KMS-11 (cell line): ENCODE measurements around the gene TMEM41A.

Experiments
- H2AFZ ChIP-seq: fragments of 200-600 bp; sonication (generic); 2 replicates; pipeline ENCODE4 v1.6.1; 2016; ENCODE audit warnings: antibody characterized with exemption, mixed run types, low read depth
- H3K27ac ChIP-seq: fragments of 200-600 bp; sonication (generic); 2 replicates; pipeline ENCODE4 v1.6.1; 2016; ENCODE audit warnings: mild to moderate bottlenecking, mixed run types
- H3K27me3 ChIP-seq: fragments of 200-600 bp; sonication (generic); 2 replicates; pipeline ENCODE4 v1.6.1; 2017; ENCODE audit warnings: mild to moderate bottlenecking, low read depth, mixed run types, moderate library complexity; ENCODE audit not compliant: insufficient read depth
- H3K36me3 ChIP-seq: fragments of 200-600 bp; sonication (generic); 2 replicates; pipeline ENCODE4 v1.6.1; 2017; ENCODE audit warnings: mild to moderate bottlenecking, mixed run types; ENCODE audit not compliant: insufficient read depth
- H3K4me1 ChIP-seq: fragments of 200-600 bp; sonication (generic); 2 replicates; pipeline ENCODE4 v1.6.1; 2016; ENCODE audit warnings: mild to moderate bottlenecking, low read depth, mixed run types; ENCODE audit not compliant: poor library complexity, severe bottlenecking
- H3K4me2 ChIP-seq: fragments of 200-600 bp; sonication (generic); 2 replicates; pipeline ENCODE4 v1.7.0; 2016; ENCODE audit warnings: mild to moderate bottlenecking, mixed run types
- H3K4me3 ChIP-seq: fragments of 200-600 bp; sonication (generic); IDR thresholded peaks from 2 replicates; pipeline ENCODE4 v1.6.1; 2017; ENCODE audit warnings: low read depth, low read length, mixed read lengths; ENCODE audit not compliant: insufficient read depth
- H3K79me2 ChIP-seq: fragments of 200-600 bp; sonication (generic); 2 replicates; pipeline ENCODE4 v1.6.1; 2016; ENCODE audit warnings: low read depth, mixed run types; ENCODE audit not compliant: insufficient read depth
- H3K9ac ChIP-seq: fragments of 200-600 bp; sonication (generic); 2 replicates; pipeline ENCODE4 v1.6.1; 2016; ENCODE audit warnings: mild to moderate bottlenecking, mixed run types
- H4K20me1 ChIP-seq: fragments of 200-600 bp; sonication (generic); 2 replicates; pipeline ENCODE4 v1.6.1; 2016; ENCODE audit warnings: mild to moderate bottlenecking, mixed run types; ENCODE audit not compliant: insufficient read depth
- TF ChIP-seq, protein P1 (sequence below): fragments of 200-600 bp; sonication (generic); conservative IDR thresholded peaks from 2 replicates; pipeline ENCODE4 v1.6.1; 2017; ENCODE audit warnings: low read depth, mild to moderate bottlenecking, antibody characterized with exemption, low read length, moderate library complexity, mixed read lengths

Gene TMEM41A

DNA sequence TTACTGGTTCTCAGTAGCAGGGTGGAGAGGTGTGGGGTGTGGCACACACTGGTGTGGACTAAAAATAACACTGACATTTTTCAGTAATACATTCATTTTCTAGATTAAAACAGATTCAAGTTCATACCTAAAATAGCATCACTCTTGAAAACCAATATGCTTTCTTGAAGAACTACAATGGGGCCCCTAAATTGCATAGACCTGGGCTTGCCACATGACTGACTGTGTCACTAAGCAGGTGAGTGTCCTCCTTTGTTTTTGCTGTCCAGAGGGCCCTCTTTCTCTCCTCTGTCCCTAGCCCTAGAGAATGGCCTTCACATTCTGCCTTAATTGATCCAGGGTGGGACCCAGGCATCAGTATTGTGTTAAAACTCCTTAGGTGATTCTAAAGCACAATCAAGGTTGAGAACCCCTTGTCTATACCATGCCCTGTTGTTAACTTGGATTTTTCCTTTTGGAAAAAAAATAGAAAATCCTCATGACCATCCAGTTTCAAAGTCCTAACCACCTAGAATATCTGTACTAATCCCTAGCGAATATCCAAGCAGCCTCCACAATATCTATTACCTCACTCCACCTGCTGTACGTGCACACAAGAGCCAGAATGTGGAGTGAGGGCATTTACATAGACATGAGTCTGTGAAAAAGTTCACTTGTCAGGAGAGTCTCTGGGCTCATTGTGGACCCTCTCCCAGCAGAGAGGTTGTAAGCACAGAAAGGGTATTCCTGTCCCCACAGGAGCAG lies 18.7 kb upstream of the TMEM41A start:
- Histone ChIP-seq H3K27ac (no peak overlapping the region), H3K27me3 (no peaks in the 10 kb centered on the region), H4K20me1 (no peaks in the 10 kb centered on the region), H3K4me2 (no peak overlapping the region), H3K79me2 (no peaks in the 10 kb centered on the region), H3K4me3 (no peak overlapping the region), H3K9ac (no peak overlapping the region), H3K36me3 (no peaks in the 10 kb centered on the region), H2AFZ (no peak overlapping the region), H3K4me1 (no peaks in the 10 kb centered on the region)
- TF ChIP-seq, protein P1, sequence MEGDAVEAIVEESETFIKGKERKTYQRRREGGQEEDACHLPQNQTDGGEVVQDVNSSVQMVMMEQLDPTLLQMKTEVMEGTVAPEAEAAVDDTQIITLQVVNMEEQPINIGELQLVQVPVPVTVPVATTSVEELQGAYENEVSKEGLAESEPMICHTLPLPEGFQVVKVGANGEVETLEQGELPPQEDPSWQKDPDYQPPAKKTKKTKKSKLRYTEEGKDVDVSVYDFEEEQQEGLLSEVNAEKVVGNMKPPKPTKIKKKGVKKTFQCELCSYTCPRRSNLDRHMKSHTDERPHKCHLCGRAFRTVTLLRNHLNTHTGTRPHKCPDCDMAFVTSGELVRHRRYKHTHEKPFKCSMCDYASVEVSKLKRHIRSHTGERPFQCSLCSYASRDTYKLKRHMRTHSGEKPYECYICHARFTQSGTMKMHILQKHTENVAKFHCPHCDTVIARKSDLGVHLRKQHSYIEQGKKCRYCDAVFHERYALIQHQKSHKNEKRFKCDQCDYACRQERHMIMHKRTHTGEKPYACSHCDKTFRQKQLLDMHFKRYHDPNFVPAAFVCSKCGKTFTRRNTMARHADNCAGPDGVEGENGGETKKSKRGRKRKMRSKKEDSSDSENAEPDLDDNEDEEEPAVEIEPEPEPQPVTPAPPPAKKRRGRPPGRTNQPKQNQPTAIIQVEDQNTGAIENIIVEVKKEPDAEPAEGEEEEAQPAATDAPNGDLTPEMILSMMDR = no peak

DNA sequence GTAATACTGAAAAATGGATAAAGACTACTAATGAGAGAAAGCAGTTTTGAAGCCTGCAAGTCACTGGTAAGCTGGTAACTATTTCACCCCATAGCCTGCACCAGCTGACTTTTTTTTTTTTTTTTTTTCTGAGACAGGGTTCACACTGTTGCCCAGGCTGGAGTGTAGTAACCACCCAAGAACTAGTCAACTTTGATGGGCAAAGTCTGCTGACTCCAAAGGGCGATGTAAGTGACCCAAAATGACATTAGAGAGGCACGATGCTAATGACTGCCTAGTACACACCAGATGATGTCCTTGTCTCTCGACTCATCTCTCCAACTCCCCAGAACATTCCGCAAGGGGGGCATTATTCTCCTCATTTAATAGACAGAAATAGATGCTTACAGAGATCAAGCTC lies 12.9 kb upstream of the TMEM41A start:
- TF ChIP-seq, protein P1 = no peak
- H3K4me2 ChIP-seq = no peak overlapping the region
- H3K9ac ChIP-seq = no peak overlapping the region
- H3K27ac ChIP-seq = no peak overlapping the region
- H3K4me1 ChIP-seq = no peaks in the 10 kb centered on the region
- no peak overlapping the region for H2AFZ ChIP-seq
- no peak overlapping the region for H3K4me3 ChIP-seq
- no peaks in the 10 kb centered on the region for H3K36me3 ChIP-seq
- H3K27me3 ChIP-seq = no peaks in the 10 kb centered on the region
- H3K79me2 ChIP-seq = no peaks in the 10 kb centered on the region
- no peaks in the 10 kb centered on the region for H4K20me1 ChIP-seq

DNA sequence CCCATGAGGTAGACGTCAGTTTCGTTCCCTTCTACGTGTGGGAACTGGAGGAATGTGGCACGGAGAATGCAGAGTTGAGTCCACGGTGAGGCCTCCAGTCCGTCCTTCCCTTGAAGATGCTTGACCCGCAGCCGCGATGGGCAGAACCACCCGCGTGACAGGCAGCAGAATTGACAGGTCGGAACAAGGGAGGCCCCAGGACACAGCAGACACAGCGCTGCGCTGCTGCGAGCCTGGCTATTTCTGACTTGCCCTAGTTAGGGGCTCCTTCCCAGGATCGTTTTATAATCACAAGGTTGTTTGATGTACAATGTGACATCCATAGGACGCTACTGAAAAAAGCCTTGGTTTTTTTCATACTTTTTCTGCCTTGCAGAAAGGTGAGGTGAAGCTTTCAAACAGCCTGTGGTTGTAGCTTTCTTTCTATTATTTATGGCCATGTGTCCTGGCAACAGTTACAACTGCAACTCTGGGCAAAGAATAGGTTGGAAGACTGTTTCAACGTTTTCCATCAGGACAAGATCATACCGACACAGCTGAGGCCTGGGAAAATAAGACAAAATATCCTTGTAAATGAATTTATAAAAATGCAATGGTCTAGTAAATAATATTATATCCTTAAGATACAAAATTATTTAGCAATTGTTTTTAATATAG lies 9.6 kb upstream of the TMEM41A start:
- no peak overlapping the region for H3K27ac ChIP-seq
- no peaks in the 10 kb centered on the region for H3K79me2 ChIP-seq
- H3K9ac ChIP-seq = no peak overlapping the region
- no peaks in the 10 kb centered on the region for H3K4me1 ChIP-seq
- TF ChIP-seq, protein P1 = no peak
- no peaks in the 10 kb centered on the region for H4K20me1 ChIP-seq
- no peak overlapping the region for H2AFZ ChIP-seq
- H3K4me2 ChIP-seq = no peak overlapping the region
- no peak overlapping the region for H3K4me3 ChIP-seq
- no peaks in the 10 kb centered on the region for H3K27me3 ChIP-seq
- H3K36me3 ChIP-seq = no peaks in the 10 kb centered on the region

DNA sequence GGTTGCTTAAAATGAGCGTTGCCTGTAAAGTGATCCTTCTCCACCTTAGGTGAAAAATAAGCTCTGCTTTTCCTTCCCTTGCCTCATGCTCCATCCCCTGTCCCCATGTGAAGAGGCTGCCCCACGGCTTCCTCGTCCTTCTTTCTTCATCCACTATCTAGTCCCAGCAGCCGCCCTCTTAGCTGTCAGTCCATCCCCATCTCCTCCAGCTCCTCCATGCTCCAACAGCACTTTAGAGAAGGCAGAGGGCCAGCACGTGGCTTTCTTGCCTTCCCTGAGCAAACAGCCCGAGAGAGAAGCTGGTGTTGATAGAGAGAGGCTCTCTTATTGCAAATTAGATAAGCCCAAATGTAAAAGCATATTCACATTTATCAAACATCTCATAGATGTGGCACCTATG lies 9.0 kb upstream of the TMEM41A start:
- Histone ChIP-seq H4K20me1 (no peaks in the 10 kb centered on the region), H3K4me1 (no peaks in the 10 kb centered on the region), H2AFZ (no peak overlapping the region), H3K27me3 (no peaks in the 10 kb centered on the region), H3K4me2 (no peak overlapping the region), H3K27ac (no peak overlapping the region), H3K36me3 (no peaks in the 10 kb centered on the region), H3K79me2 (no peaks in the 10 kb centered on the region), H3K9ac (no peak overlapping the region), H3K4me3 (no peak overlapping the region)
- TF ChIP-seq, protein P1 = no peak
